Neural cell (in vitro differentiated cells): ENCODE measurements around the gene PLEKHB2. TPM values are rescaled to one million over a fixed set of nuclear protein-coding genes. Genes with fewer than 3 reads are reported as not detected.
A peak's percentile ranks its signal among the peaks of the same experiment; 100 is the strongest.

Source experiments
- H2AFZ ChIP-seq: fragments of 200-600, 300-800 bp; sonication (generic), shearing (Covaris generic); 2 replicates; pipeline ENCODE4 v1.6.0; 2014; ENCODE audit warnings: low read depth, mild to moderate bottlenecking, antibody characterized with exemption, low read length, moderate library complexity
- H3F3A ChIP-seq: fragments of 200-600 bp; shearing (Covaris generic); 2 replicates; pipeline ENCODE4 v1.6.1; 2016; ENCODE audit warnings: mild to moderate bottlenecking, moderate library complexity, mixed read lengths, antibody characterized with exemption, low read length; ENCODE audit not compliant: insufficient read depth, poor library complexity, severe bottlenecking
- H3K27ac ChIP-seq: fragments of 200-600, 300-800 bp; sonication (generic), shearing (Covaris generic); 2 replicates; pipeline ENCODE4 v1.5.1; 2014; ENCODE audit warnings: mild to moderate bottlenecking, low read length, moderate library complexity
- H3K27me3 ChIP-seq: fragments of 300-800, 200-600 bp; sonication (generic), shearing (Covaris generic); 2 replicates; pipeline ENCODE4 v1.6.0; 2014; ENCODE audit warnings: mild to moderate bottlenecking, low read depth, low read length, moderate library complexity; ENCODE audit not compliant: insufficient read depth
- H3K36me3 ChIP-seq: fragments of 300-800, 200-600 bp; sonication (generic), shearing (Covaris generic); 2 replicates; pipeline ENCODE4 v1.5.1; 2014; ENCODE audit warnings: mild to moderate bottlenecking, antibody characterized with exemption, low read length, moderate library complexity; ENCODE audit not compliant: insufficient read depth
- H3K4me2 ChIP-seq: fragments of 300-800, 200-600 bp; sonication (generic), shearing (Covaris generic); 2 replicates; pipeline ENCODE4 v1.6.0; 2014; ENCODE audit warnings: mild to moderate bottlenecking, low read length
- H3K4me3 ChIP-seq: fragments of 300-800, 200-600 bp; sonication (generic), shearing (Covaris generic); 2 replicates; pipeline ENCODE4 v1.5.1; 2014; ENCODE audit warnings: mild to moderate bottlenecking, low read length, moderate library complexity
- H3K79me2 ChIP-seq: fragments of 200-600 bp; shearing (Covaris generic); replicated peaks from 2 replicates; pipeline ENCODE4 v1.6.0; 2014; ENCODE audit warnings: mild to moderate bottlenecking, low read length, moderate library complexity; ENCODE audit not compliant: insufficient read depth
- H3K9ac ChIP-seq: fragments of 300-800, 200-600 bp; sonication (generic), shearing (Covaris generic); 2 replicates; pipeline ENCODE4 v1.6.1; 2016; ENCODE audit warnings: mild to moderate bottlenecking, low read length, mixed read lengths
- H3K9me2 ChIP-seq: fragments of 200-600 bp; shearing (Covaris generic); 2 replicates; pipeline ENCODE4 v1.6.1; 2016; ENCODE audit warnings: mild to moderate bottlenecking, low read length, mixed read lengths; ENCODE audit not compliant: insufficient read depth
- H3K9me3 ChIP-seq: fragments of 200-600, 300-800 bp; sonication (generic), shearing (Covaris generic); 2 replicates; pipeline ENCODE4 v1.6.1; 2016; ENCODE audit warnings: mild to moderate bottlenecking, mixed run types, low read length, moderate library complexity, mixed read lengths
- H4K20me1 ChIP-seq: fragments of 200-600 bp; shearing (Covaris generic); 2 replicates; pipeline ENCODE4 v1.6.1; 2016; ENCODE audit warnings: mild to moderate bottlenecking, mixed run types; ENCODE audit not compliant: insufficient read depth
- CTCF ChIP-seq: fragments of 450-650 bp; IDR thresholded peaks from 2 replicates; pipeline ENCODE4 v1.5.1; 2014; ENCODE audit warnings: antibody characterized with exemption, mild to moderate bottlenecking, moderate library complexity; ENCODE audit not compliant: poor library complexity, severe bottlenecking
- EP300 ChIP-seq: fragments of 450-650 bp; conservative IDR thresholded peaks from 2 replicates; pipeline ENCODE4 v1.6.1; 2014; ENCODE audit warnings: antibody characterized with exemption, mild to moderate bottlenecking, moderate library complexity; ENCODE audit not compliant: poor library complexity, severe bottlenecking
- EZH2 ChIP-seq: fragments of 200-600, 300-800 bp; shearing (Covaris generic), sonication (generic); IDR thresholded peaks from 2 replicates; pipeline ENCODE4 v1.6.1; 2014; ENCODE audit warnings: antibody characterized with exemption, low read length, borderline replicate concordance, mild to moderate bottlenecking; ENCODE audit not compliant: insufficient read depth, poor library complexity, severe bottlenecking
- MXI1 ChIP-seq: fragments of 450-650 bp; conservative IDR thresholded peaks from 2 replicates; pipeline ENCODE4 v1.6.1; 2014; ENCODE audit warnings: antibody characterized with exemption, mild to moderate bottlenecking; ENCODE audit not compliant: poor library complexity, severe bottlenecking
- POLR2AphosphoS5 ChIP-seq: IDR thresholded peaks from 2 replicates; pipeline ENCODE4 v1.6.1; 2012
- RAD21 ChIP-seq: fragments of 450-650 bp; conservative IDR thresholded peaks from 2 replicates; pipeline ENCODE4 v1.6.1; 2014; ENCODE audit warnings: antibody characterized with exemption, mild to moderate bottlenecking, moderate library complexity
- SMC3 ChIP-seq: fragments of 450-650 bp; conservative IDR thresholded peaks from 2 replicates; pipeline ENCODE4 v1.6.1; 2014; ENCODE audit warnings: antibody characterized with exemption, mild to moderate bottlenecking, moderate library complexity; ENCODE audit not compliant: poor library complexity
- TAF1 ChIP-seq: IDR thresholded peaks from 2 replicates; pipeline ENCODE4 v1.6.1; 2012; ENCODE audit warnings: low read depth
- polyA plus RNA-seq: library from polyadenylated mRNA; depleted of rRNA; stranded (reverse); fragments of >200 nt; gene quantifications from 2 replicates; pipeline ENCODE4 v1.2.3, GENCODE V29; 2014
- TF ChIP-seq, protein P1 (sequence below): IDR thresholded peaks from 2 replicates; pipeline ENCODE4 v1.6.1; 2012; ENCODE audit warnings: borderline replicate concordance

Gene PLEKHB2
- polyA plus RNA-seq, 1 donor from 2014 or later: 85.0 TPM

GRCh38 chr2:131103165-131103564, 2.0 kb upstream of the PLEKHB2 start:
- TF ChIP-seq, protein P1, sequence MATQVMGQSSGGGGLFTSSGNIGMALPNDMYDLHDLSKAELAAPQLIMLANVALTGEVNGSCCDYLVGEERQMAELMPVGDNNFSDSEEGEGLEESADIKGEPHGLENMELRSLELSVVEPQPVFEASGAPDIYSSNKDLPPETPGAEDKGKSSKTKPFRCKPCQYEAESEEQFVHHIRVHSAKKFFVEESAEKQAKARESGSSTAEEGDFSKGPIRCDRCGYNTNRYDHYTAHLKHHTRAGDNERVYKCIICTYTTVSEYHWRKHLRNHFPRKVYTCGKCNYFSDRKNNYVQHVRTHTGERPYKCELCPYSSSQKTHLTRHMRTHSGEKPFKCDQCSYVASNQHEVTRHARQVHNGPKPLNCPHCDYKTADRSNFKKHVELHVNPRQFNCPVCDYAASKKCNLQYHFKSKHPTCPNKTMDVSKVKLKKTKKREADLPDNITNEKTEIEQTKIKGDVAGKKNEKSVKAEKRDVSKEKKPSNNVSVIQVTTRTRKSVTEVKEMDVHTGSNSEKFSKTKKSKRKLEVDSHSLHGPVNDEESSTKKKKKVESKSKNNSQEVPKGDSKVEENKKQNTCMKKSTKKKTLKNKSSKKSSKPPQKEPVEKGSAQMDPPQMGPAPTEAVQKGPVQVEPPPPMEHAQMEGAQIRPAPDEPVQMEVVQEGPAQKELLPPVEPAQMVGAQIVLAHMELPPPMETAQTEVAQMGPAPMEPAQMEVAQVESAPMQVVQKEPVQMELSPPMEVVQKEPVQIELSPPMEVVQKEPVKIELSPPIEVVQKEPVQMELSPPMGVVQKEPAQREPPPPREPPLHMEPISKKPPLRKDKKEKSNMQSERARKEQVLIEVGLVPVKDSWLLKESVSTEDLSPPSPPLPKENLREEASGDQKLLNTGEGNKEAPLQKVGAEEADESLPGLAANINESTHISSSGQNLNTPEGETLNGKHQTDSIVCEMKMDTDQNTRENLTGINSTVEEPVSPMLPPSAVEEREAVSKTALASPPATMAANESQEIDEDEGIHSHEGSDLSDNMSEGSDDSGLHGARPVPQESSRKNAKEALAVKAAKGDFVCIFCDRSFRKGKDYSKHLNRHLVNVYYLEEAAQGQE: no peak
- TF ChIP-seq EZH2 (no peak), EP300 (no peak), TAF1 (no peak), RAD21 (no peak), MXI1 (no peak), SMC3 (no peak), CTCF (no peak), POLR2AphosphoS5 (no peak)
- no peaks in the 10 kb centered on the region for H3K27me3 ChIP-seq
- no peak overlapping the region for H2AFZ ChIP-seq

DNA sequence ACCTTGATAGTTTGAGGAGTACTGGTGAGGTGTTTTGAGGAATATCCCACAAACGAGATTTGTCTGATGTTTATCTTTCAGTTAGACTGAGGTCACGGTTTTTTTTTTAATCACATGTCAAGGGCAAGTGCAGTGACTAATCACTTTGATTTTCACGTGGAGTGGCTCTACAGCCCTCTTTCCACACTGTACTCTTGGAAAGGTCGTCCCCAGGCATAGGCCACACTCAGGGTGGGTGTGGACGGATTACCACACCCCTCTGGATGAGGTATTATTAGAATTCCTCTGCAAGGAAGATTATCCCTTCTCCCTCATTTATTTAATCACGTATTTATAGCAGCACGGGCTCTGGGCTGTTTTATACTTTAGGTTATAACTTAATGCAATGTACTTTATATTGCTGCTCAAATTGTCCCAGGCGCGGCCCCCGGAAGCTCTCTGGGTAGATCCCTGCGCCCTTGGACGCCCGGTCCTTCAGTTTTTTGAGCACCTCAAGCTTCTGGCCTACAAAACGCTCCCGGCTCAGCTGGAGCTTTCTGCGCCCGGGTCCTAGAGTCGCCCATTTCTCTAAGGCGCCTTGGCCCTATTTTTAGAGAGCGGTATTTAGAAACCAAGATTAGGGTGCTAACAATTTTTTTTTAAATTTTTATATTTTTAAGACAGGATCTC, 515 bp upstream of the PLEKHB2 start:
- no peak for TF ChIP-seq POLR2AphosphoS5
- TF ChIP-seq TAF1: no peak
- TF ChIP-seq, protein P1: peak; percentile 5
- H3K4me3 ChIP-seq: peak overlapping the region; percentile 98
- H4K20me1 ChIP-seq: no peaks in the 10 kb centered on the region
- peak overlapping the region; percentile 88 for H3K27ac ChIP-seq
- H3K27me3 ChIP-seq: no peaks in the 10 kb centered on the region
- H3K9me3 ChIP-seq: no peaks in the 10 kb centered on the region
- H3K4me2 ChIP-seq: peak overlapping the region; percentile 81
- no peaks in the 10 kb centered on the region for H3K9me2 ChIP-seq
- no peaks in the 10 kb centered on the region for H3K36me3 ChIP-seq
- peaks cover 37% of the 10 kb centered on the region for H3K79me2 ChIP-seq
- no peaks in the 10 kb centered on the region for H3F3A ChIP-seq
- peak overlapping the region; percentile 91 for H2AFZ ChIP-seq
- peak overlapping the region; percentile 95 for H3K9ac ChIP-seq

More at GRCh38 chr2:131103165-131103564, 2.0 kb upstream of the PLEKHB2 start:
- Histone ChIP-seq H4K20me1 (no peaks in the 10 kb centered on the region), H3K4me3 (no peak overlapping the region), H3K4me2 (no peak overlapping the region), H3F3A (no peaks in the 10 kb centered on the region), H3K36me3 (no peaks in the 10 kb centered on the region), H3K79me2 (peaks cover 25% of the 10 kb centered on the region), H3K9ac (no peak overlapping the region), H3K9me2 (no peaks in the 10 kb centered on the region), H3K9me3 (no peaks in the 10 kb centered on the region), H3K27ac (no peak overlapping the region)
